Measurements from ENCODE around the gene BACH2.

The BACH2 gene

GRCh38 chr6:90277302-90278011, 19.2 kb downstream of the BACH2 start:
- no peak for DNase-seq (ENCODE audit: low read depth)

DNA sequence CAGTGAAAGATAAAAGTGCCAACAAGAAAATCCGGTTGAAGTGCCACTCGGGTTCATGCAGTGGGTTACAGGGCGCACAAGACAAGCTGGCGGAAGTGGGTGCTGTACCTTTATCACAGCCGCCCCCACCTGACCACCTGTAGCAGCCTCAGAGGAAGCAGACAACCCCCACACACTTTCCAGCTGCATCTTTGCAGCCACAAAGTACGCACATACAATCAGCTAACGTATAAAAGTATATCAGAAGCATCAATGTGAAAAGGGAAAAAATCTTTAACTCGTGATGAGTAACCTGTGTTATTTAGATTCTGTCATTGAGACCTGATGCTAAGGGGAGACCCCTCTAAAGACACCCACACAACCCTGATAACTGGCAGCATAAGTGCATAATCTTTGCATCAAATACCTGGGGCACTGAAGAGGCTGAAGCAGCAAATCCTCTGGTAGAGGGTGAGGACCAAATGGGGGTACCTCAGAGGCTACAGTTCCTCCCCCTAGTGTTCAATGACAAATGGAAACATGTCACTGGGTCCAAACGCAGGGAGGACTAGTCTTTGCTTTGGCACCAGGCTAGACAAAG, 22.1 kb downstream of the BACH2 start:
- DNase-seq (ENCODE audit: low read depth) = peak; percentile 77

GRCh38 chr6:90273863-90274262, 22.8 kb downstream of the BACH2 start:
- DNase-seq (ENCODE audit: low read depth) = no peak

GRCh38 chr6:90272895-90273294, 23.7 kb downstream of the BACH2 start:
- DNase-seq (ENCODE audit: low read depth) = no peak

DNA sequence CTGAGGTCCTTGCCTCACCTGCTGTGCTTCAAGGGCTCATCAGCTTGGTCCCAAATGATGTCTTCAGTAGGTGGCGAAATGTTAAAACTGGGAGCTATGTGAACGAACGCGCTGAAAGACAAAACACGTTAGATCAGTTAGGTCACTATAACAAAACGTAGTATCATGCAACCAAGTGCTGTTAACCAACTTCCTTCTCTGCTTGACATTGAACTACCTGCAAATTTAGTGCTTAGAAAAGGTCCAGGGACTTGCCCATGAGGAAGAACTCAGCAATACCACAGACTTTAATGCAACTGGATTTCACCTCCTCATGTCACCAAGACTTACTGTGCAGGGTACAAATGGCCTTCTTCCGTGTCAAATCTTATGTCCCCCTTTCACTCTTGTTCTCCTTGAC, 24.8 kb downstream of the BACH2 start:
- no peak for DNase-seq (ENCODE audit: low read depth)

GRCh38 chr6:90269334-90269733, 27.3 kb downstream of the BACH2 start:
- DNase-seq (ENCODE audit: low read depth) = no peak

GRCh38 chr6:90268178-90268577, 28.5 kb downstream of the BACH2 start:
- no peak for DNase-seq (ENCODE audit: low read depth)

- DNase-seq (ENCODE audit: low read depth) = no peak
Observed at GRCh38 chr6:90266905-90267621, 29.6 kb downstream of the BACH2 start.

DNA sequence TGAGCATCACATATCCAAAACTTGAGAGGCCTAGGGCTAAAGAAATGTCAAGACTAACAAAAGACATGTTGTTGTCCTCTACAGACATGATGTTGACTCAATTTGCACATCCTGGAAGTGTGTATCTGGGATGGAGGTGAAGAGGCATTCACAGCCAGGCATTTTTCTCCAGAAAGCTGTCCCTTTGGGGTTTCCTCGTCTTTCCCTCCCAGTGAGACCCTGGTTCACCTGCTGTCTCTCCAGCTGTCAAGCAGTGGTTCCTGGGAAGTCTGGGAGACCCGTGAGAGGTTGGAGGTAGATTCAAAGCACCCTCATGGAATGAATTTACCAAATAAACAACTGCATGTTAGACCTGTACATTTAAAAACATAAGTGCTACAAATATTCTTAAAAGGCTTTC, 32.1 kb downstream of the BACH2 start:
- no peak for DNase-seq (ENCODE audit: low read depth)

DNA sequence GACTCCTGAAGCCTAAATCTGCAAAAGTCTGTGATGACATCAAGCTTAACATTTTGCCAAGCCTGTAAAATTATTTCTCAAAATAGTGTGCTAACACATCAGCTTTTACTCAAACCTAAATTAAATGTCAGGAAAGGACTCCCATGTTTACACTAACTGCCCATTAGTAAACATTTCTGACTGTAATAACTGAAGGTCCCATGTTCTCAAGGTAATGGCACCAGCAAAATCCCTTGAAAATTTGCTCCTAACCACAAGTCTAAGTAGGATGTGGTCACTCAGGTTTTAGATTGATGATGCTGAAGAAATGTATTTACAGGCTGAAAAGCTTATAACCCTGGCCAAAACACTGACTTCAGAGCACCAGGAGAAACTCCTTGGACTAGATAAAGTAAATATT, 33.0 kb downstream of the BACH2 start:
- DNase-seq (ENCODE audit: low read depth) = no peak

GRCh38 chr6:90261801-90262200, 34.8 kb downstream of the BACH2 start:
- no peak for DNase-seq (ENCODE audit: low read depth)

GRCh38 chr6:90257486-90257738, 39.2 kb downstream of the BACH2 start:
- no peak for DNase-seq (ENCODE audit: low read depth)

DNA sequence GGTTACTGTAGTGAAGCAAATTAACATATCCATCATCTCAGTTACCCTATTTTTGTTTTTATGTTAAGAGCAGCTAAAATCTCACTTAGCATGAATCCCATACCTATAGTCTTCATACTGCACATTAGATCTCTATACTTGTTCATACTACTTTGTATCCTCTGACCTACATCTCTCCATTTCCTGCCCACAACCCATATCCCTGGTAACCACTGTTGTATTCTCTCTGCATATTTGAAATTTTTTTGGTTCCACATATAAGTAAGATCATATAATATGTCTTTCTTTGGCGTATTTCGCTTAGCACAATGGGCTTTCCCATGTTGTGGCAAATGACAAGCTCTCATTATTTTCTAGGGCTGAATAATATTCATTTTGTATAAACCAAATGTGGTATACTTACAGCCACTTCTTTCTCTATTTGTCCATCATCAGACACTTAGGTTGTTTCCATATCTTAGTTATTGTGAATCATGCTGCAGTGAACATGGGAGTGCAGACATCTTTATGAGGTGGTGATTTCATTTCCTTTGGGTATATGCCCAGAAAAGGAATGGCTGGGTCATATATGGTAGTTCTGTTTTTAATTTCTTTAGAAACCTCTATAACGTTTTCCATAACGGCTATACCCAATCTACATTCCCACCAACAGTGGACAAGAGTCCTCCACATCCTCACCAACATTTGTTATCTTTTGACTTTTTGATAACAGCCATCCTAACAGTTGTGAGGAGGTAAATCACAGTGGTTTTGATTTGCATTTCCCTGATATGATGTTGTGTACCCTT, 39.8 kb downstream of the BACH2 start:
- no peak for DNase-seq (ENCODE audit: low read depth)

GRCh38 chr6:90253631-90254030, 43.0 kb downstream of the BACH2 start:
- DNase-seq (ENCODE audit: low read depth) = no peak

DNA sequence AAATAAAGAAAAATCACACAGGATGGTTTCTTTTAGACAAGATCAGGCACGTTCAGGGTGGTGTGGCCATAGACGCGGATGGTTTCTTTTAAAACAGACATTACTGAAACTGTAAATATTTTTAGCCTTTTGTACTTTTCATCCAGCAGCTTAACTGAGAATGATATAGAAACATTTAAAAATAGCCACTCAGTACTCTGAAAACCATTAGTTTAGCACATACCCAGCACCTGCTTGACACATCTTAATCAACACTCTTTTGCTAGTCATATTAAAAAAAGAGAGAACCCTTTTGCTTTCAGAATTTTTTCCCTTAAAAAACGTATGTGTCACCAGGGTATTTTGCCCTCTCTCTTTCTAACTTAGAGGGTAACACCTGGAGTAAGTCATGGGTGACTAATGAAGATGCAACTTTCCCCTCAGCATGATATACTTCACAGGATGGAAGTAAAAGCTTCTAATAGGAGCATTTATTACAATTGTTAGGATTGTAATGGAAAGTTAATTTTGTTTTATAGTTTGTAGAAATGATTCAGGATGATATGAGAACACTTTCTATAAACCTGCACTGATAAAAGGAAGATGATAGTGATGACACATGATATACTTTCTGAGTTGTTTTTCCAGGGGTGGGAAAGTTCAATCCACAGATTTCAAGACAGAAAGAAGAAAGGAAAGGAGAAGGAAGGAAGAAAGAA, 45.2 kb downstream of the BACH2 start:
- DNase-seq (ENCODE audit: low read depth) = no peak

DNA sequence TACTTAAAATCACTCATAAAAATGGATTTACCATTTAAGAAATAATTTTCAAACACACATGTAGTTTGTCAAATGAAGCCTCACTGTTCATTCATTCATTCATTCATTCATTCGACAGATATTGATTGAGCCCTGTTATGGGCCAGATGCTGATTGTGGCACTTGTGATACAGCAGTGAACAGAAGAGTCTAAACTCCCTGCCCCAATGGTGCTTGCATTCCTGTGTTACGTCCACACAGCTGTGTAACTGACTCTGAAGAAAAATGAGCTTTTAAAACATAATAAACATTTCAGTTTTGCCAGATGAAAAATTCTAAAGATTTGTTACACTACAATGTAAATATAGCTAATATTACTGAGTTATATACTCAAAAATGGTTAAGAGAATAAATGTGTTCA, 46.2 kb downstream of the BACH2 start:
- no peak for DNase-seq (ENCODE audit: low read depth)

DNA sequence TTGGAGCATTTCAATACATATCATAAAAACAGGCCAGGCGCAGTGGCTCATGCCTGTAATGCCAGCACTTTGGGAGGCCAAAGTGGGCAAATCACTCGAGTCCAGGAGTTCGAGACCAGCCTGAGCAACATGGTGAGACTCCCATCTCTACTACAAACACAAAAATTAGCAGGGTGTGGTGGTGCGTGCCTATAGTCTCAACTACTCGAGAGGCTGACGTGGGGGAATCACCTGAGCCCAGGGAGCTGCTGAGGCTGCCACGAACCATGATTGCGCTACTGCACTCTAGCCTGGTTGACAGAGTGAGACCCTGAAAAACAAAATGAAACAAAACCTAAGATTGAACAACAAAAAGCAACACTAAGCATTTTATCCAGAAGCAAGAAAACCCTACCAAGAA, 47.2 kb downstream of the BACH2 start:
- no peak for DNase-seq (ENCODE audit: low read depth)

DNA sequence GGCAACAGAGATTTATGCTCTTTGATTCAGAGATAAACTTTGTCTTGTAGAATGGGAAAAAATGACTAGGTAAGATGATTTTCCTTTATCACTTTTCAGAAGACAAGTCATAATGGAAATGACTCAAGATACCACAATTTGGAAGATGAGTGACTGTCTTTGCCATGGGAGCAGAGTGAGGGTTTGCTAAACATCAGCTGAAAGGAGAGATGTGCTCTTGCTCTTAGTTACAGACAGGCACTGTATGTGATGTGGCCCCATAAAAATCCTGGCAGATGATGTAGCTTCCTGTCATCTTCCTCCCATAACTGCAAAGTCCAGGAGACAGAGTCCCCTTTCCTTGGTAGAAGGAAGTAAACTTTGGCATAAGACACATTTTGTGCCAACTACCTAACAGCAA, 47.6 kb downstream of the BACH2 start:
- DNase-seq (ENCODE audit: low read depth) = no peak

DNA sequence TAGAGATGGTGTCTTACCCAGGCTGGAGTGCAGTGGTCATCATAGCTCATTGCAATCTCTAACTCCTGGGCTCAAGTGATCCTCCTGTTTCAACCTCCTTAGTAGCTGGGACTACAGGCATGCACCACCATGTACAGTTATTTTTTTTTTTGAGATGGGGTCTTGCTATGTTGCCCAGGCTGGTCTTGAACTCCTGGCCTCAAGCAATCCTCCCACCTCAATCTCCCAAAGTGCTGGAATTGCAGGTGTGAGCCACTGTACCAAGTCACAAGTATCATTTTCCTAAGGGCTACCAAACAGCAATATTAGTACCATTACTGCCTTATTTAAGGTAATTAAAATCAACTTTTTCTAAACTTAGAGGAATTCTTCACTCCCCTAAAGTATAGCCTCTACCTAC, 49.4 kb downstream of the BACH2 start:
- no peak for DNase-seq (ENCODE audit: low read depth)

- DNase-seq (ENCODE audit: low read depth) = no peak
Observed at GRCh38 chr6:90241229-90241880, 55.3 kb downstream of the BACH2 start.

DNA sequence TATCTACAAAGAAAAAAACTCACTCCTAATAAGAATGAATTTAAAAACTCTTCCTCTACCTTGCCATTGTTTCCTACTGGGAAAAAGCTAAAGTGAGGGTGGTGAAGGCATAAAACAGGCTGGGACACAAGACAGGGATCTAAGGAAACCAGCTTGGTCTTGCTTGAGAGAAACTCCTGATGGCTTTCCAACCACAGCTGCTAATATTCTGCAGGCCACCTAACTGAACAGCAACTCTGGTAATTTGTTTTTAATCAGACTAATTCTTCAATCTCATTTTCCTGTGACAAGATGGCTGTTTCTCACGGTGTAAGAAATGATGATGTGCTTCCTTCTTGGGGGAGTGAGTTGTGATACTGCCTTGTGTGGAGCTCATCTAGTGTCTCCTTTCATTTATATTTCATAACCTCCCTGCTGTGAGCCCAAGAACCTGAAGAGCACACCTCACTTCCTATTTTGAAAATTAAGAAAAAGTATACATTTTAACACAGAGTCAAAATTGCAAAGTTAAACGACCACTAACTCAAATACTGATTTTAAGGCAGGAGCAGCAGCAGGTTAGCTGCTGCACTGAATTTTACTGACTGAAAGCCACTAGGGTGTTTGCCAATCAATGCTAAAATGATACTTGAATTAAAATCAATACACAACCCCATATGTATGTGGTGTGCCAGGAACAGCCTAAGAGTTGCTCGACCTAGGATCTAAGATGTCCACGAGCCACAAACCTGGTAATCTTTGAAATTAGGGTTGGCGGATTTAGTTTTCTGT, 58.0 kb downstream of the BACH2 start:
- DNase-seq (ENCODE audit: low read depth) = no peak
